Immature natural killer cell (primary cell): Measurements from ENCODE around the gene THEM4. TPM values are rescaled to one million over a fixed set of nuclear protein-coding genes. Genes with fewer than 3 reads are reported as not detected.

ENCODE experiments used
- DNase-seq, 3 donors: peaks; one replicate each; pipeline ENCODE4 v3.0.0; 2022; ENCODE audit warnings: mixed read lengths in 1 of 3
- H3K27ac Mint-ChIP-seq, 6 donors: one replicate each; pipeline ENCODE4 v1.8.0; 2020; ENCODE audit warnings: mixed read lengths in 6 of 6, mild to moderate bottlenecking in 5 of 6, inconsistent platforms in 4 of 6, moderate library complexity in 3 of 6
- H3K27me3 Mint-ChIP-seq, 3 donors: one replicate each; pipeline ENCODE4 v1.8.0; 2020 to 2021; ENCODE audit warnings: low read depth in 3 of 3, mild to moderate bottlenecking in 3 of 3, mixed read lengths in 3 of 3, moderate library complexity in 3 of 3, inconsistent platforms in 1 of 3
- H3K36me3 Mint-ChIP-seq, 3 donors: one replicate each; pipeline ENCODE4 v1.8.0; 2020; ENCODE audit warnings: mixed read lengths in 3 of 3, inconsistent platforms in 2 of 3, mild to moderate bottlenecking in 2 of 3
- H3K4me1 Mint-ChIP-seq, 2 donors: one replicate each; pipeline ENCODE4 v1.8.0; 2020; ENCODE audit warnings: inconsistent platforms in 2 of 2, mild to moderate bottlenecking in 2 of 2, mixed read lengths in 2 of 2, moderate library complexity in 1 of 2
- H3K4me3 Mint-ChIP-seq, 5 donors: one replicate each; pipeline ENCODE4 v1.8.0; 2020; ENCODE audit warnings: mild to moderate bottlenecking in 5 of 5, mixed read lengths in 5 of 5, inconsistent platforms in 3 of 5, moderate library complexity in 3 of 5
- H3K9me3 Mint-ChIP-seq, 6 donors: one replicate each; pipeline ENCODE4 v1.8.0; 2020; ENCODE audit warnings: mild to moderate bottlenecking in 6 of 6, mixed read lengths in 6 of 6, inconsistent platforms in 4 of 6, moderate library complexity in 3 of 6
- polyA plus RNA-seq, 3 donors: library from polyadenylated mRNA; unstranded; fragments of 300-500 nt; fragmentation: Illumina TruSeq; gene quantifications; one replicate each; pipeline ENCODE4 v1.2.3, GENCODE V29; 2021

The THEM4 gene
- polyA plus RNA-seq, 3 donors from 2014 or later = 29.9 to 38.1 (median 36.7) TPM

DNA sequence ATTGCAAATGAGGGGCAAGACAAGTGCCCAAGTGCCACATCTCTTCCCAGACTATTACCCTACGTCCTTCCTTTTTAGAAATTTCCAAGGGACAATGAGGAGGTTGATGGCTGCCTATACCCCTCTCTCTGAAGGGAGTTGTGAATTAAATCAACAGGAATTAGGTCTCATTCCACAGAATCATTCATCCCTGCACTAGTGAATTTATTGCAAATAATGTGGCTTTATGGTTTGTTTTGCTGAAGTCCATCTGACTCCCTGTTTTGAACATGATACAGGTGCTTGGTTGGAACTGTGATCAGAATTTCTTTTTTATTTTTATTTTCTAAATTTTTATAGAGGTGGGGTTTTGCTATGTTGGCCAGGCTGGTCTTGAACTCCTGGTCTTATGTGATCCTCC is 34.3 kb upstream of the THEM4 start:
- Mint-ChIP-seq H3K27ac (peak overlapping the region in 3 of 6 donors; percentile 72 to 90 (median 83)), H3K36me3 (no peaks in the 10 kb centered on the region), H3K4me3 (no peak overlapping the region), H3K27me3 (peaks cover 4 to 10% (median 6%) of the 10 kb centered on the region in 3 donors), H3K4me1 (peaks cover 29 to 30% of the 10 kb centered on the region in 2 donors), H3K9me3 (no peaks in the 10 kb centered on the region)
- DNase-seq = no peak

DNA sequence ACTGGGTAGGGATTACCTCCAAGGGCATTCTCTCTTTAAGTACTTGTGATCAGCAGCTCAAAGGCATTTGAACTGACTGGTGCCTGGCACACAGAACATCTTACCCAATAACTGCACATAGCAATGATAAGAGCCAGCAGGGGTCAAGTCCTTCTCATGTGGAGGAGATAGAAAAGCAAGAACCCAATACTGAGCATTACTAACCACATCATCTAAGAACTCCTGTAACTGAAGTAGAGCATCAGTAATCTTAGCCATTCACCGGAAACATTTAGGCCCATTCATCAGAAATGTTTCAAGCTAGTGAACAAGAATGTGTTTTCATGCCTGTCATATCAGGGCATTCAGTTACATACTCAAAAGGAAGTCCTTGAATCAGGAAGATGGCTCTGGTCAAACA is 33.6 kb upstream of the THEM4 start:
- H3K36me3 Mint-ChIP-seq = no peaks in the 10 kb centered on the region
- H3K27me3 Mint-ChIP-seq = peaks cover 4 to 10% (median 6%) of the 10 kb centered on the region in 3 donors
- H3K9me3 Mint-ChIP-seq = no peaks in the 10 kb centered on the region
- no peak overlapping the region for H3K4me3 Mint-ChIP-seq
- DNase-seq = no peak
- peak overlapping the region in 2 of 6 donors; percentile 7 to 31 for H3K27ac Mint-ChIP-seq
- H3K4me1 Mint-ChIP-seq = peaks cover 29 to 30% of the 10 kb centered on the region in 2 donors

- no peaks in the 10 kb centered on the region for H3K9me3 Mint-ChIP-seq
- no peak overlapping the region for H3K4me3 Mint-ChIP-seq
- DNase-seq = no peak
- peak overlapping the region in 1 of 6 donors; percentile 58 for H3K27ac Mint-ChIP-seq
- H3K36me3 Mint-ChIP-seq = no peaks in the 10 kb centered on the region
- H3K27me3 Mint-ChIP-seq = peaks cover 3 to 8% (median 4%) of the 10 kb centered on the region in 3 donors
- H3K4me1 Mint-ChIP-seq = peaks cover 15 to 16% of the 10 kb centered on the region in 2 donors
Measured at GRCh38 chr1:151940541-151940940, 31.2 kb upstream of the THEM4 start.

DNA sequence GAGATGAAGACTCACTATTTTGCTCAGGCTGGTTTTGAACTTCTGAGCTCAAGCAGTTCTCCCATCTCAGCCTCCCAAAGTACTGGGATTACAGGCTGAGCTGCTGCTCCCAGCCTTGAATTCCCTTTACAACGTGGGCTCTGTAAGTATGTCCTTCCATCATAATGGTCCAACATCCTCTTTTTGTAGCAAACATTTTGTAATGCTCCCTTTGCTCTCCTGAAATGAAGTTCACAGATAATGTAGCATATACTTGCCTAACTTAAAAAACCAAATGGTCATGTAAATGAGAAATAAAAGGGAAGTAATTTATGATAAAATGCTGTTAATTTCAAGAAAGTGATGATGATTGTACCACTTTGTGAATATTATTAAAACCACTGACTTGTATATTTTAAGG is 30.5 kb upstream of the THEM4 start:
- no peaks in the 10 kb centered on the region for H3K36me3 Mint-ChIP-seq
- H3K27ac Mint-ChIP-seq = no peak overlapping the region
- no peaks in the 10 kb centered on the region for H3K9me3 Mint-ChIP-seq
- no peak for DNase-seq
- H3K27me3 Mint-ChIP-seq = peaks cover 0 to 8% (median 4%) of the 10 kb centered on the region in 3 donors
- no peak overlapping the region for H3K4me3 Mint-ChIP-seq
- H3K4me1 Mint-ChIP-seq = peaks cover 7 to 8% of the 10 kb centered on the region in 2 donors

- Mint-ChIP-seq H3K9me3 (peaks cover 0 to under 1% (median 0%) of the 10 kb centered on the region in 6 donors), H3K4me3 (no peak overlapping the region), H3K27ac (no peak overlapping the region), H3K4me1 (peaks cover under 1 to 2% of the 10 kb centered on the region in 2 donors), H3K27me3 (peaks cover 0 to 8% (median 4%) of the 10 kb centered on the region in 3 donors), H3K36me3 (no peaks in the 10 kb centered on the region)
- no peak for DNase-seq
Measured at GRCh38 chr1:151939141-151939540, 29.8 kb upstream of the THEM4 start.

DNA sequence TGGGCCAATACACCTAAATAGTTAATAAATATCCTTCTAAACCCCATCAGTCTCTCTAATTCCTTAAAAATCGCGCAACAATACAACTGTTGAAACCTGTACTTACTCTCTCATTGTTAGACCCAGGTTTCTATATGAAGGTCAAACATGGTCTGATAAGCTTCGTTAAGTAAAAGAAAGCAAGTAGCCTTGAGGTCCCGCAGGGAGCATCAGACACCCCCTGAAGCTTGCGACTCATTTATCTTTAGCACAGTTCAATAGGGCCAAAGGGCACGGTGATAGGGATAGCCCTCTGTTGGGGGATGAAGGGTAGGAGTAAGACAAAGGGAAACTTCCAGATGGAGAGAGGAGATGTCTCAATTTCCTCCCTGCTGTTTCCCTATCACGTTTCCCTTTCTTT is 27.3 kb upstream of the THEM4 start:
- Mint-ChIP-seq H3K27me3 (peaks cover 0 to 9% (median 4%) of the 10 kb centered on the region in 3 donors), H3K27ac (no peak overlapping the region), H3K9me3 (peaks cover 0 to 2% (median 0%) of the 10 kb centered on the region in 6 donors), H3K4me1 (no peaks in the 10 kb centered on the region), H3K36me3 (no peaks in the 10 kb centered on the region), H3K4me3 (no peak overlapping the region)
- DNase-seq = no peak

DNA sequence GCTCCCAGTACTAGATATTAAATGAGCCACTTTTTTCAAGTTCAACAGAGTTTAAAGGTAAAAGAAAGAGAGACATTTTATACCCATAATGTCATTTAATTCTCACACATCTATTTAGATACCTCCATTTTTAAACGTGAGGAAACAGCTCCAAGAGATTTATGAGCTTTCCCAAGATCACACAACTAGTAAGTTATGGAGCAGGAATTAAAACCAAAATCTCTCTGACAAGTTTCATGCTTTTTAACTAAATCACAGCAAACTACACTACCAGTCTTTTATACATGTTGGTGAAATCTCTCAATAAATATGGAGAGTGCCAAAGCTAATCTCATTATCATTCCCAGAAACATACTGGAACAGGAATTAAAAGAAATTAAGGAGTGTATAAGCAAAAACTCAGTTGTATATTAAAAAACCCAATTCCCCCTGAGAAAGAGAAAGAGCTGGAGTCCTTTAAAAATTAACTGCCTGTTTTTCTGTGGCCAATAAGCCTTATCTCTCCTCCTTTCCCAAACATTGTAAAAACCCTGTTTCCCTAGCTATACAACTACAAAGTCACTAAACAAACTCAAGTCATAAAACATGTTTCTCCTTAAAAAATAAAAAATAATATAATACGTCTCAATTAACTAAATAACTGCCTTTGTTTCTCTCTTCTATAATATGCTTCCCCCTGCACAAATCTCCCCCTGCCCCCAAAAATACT is 26.7 kb upstream of the THEM4 start:
- Mint-ChIP-seq H3K4me1 (no peaks in the 10 kb centered on the region), H3K36me3 (no peaks in the 10 kb centered on the region)

DNA sequence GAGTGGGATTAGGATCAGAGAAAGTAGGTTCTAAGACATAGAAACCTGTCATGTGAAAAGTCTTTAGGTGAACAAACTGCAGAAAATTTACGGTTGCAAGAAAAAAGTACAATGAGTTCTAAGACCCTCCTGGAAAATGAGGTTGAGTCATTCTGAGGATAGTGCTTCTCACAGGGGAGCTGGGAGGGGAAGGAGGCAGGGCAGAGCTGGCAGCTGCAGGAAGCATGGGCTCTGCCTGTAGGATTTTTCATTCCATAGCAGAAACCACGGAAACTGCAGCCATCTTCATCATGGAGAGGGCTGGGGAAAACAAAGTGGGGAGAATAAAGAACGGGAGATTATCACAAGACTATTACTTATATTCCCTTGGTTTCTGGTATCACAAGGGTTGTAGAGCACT is 25.8 kb upstream of the THEM4 start:
- H3K36me3 Mint-ChIP-seq = no peaks in the 10 kb centered on the region
- H3K27ac Mint-ChIP-seq = no peak overlapping the region
- no peak overlapping the region for H3K4me3 Mint-ChIP-seq
- no peak for DNase-seq
- peaks cover 0 to 2% (median 0%) of the 10 kb centered on the region in 6 donors for H3K9me3 Mint-ChIP-seq
- H3K4me1 Mint-ChIP-seq = no peaks in the 10 kb centered on the region
- H3K27me3 Mint-ChIP-seq = peaks cover 0 to 2% (median 0%) of the 10 kb centered on the region in 3 donors

More for the DNA sequence above, 26.7 kb upstream of the THEM4 start:
- H3K27ac Mint-ChIP-seq = no peak overlapping the region
- no peak overlapping the region for H3K4me3 Mint-ChIP-seq
- DNase-seq = no peak
- H3K9me3 Mint-ChIP-seq = peaks cover 0 to 2% (median 0%) of the 10 kb centered on the region in 6 donors
- peaks cover 0 to 4% (median 3%) of the 10 kb centered on the region in 3 donors for H3K27me3 Mint-ChIP-seq

GRCh38 chr1:151934048-151934493 is 24.8 kb upstream of the THEM4 start:
- DNase-seq = peak; percentile 52 to 66 (median 59)
- H3K27ac Mint-ChIP-seq = peak overlapping the region in 1 of 6 donors; percentile 50
- no peak overlapping the region for H3K4me3 Mint-ChIP-seq
- H3K27me3 Mint-ChIP-seq = peaks cover 0 to 2% (median 0%) of the 10 kb centered on the region in 3 donors
- no peaks in the 10 kb centered on the region for H3K4me1 Mint-ChIP-seq
- H3K9me3 Mint-ChIP-seq = peaks cover 0 to 2% (median 0%) of the 10 kb centered on the region in 6 donors
- no peaks in the 10 kb centered on the region for H3K36me3 Mint-ChIP-seq

- Mint-ChIP-seq H3K36me3 (no peaks in the 10 kb centered on the region), H3K4me1 (no peaks in the 10 kb centered on the region), H3K27me3 (peaks cover 0 to 8% (median 3%) of the 10 kb centered on the region in 3 donors), H3K4me3 (no peak overlapping the region), H3K9me3 (no peaks in the 10 kb centered on the region), H3K27ac (peak overlapping the region in 1 of 6 donors; percentile 2)
- no peak for DNase-seq
Measured at GRCh38 chr1:151924691-151925587, 15.6 kb upstream of the THEM4 start.

- H3K36me3 Mint-ChIP-seq = no peaks in the 10 kb centered on the region
- no peak overlapping the region for H3K4me3 Mint-ChIP-seq
- DNase-seq = no peak
- peaks cover 0 to 8% (median 6%) of the 10 kb centered on the region in 3 donors for H3K27me3 Mint-ChIP-seq
- H3K4me1 Mint-ChIP-seq = no peaks in the 10 kb centered on the region
- H3K27ac Mint-ChIP-seq = no peak overlapping the region
- H3K9me3 Mint-ChIP-seq = no peaks in the 10 kb centered on the region
Measured at GRCh38 chr1:151923422-151923821, 14.1 kb upstream of the THEM4 start.

GRCh38 chr1:151920149-151920548 is 10.8 kb upstream of the THEM4 start:
- H3K9me3 Mint-ChIP-seq = no peaks in the 10 kb centered on the region
- no peak overlapping the region for H3K27ac Mint-ChIP-seq
- no peak overlapping the region for H3K4me3 Mint-ChIP-seq
- no peaks in the 10 kb centered on the region for H3K4me1 Mint-ChIP-seq
- H3K36me3 Mint-ChIP-seq = no peaks in the 10 kb centered on the region
- peaks cover 0 to 8% (median 4%) of the 10 kb centered on the region in 3 donors for H3K27me3 Mint-ChIP-seq
- no peak for DNase-seq

DNA sequence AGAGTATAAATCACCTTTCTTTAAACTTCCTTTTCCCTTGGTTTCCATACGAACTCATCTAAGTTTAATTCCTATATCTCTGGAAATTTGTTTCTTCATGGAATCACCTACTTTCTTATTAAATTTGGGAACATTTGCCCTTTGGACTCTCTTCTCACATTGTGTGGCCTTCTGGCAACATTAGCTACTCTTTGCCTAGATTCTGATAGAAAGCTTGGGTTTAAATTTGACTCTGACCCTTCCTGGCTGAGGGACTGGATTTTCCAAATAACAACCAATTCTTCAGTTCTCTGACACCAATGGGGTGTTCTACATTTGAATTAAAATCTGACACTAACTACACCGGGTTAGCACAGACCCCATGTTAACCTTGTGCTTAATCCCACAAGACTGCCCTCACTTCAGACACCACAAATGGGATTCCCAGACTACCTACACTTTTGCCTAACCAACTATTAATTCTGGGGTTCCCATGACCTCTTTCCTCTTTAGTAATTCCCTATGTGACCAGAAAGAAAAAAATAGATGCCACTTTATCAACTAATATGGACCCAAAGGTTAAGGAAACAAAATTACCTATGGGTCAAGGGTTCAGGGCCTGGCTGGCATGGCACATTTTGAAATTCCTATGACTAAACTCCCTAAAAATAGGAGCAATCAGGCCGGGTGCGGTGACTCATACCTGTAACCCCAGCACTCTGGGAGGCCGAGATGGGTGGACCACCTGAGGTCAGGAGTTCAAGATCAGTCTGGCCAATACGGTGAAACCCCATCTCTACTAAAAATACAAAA is 9.7 kb upstream of the THEM4 start:
- Mint-ChIP-seq H3K4me3 (no peak overlapping the region), H3K27me3 (peaks cover 0 to 8% (median 3%) of the 10 kb centered on the region in 3 donors), H3K27ac (peak overlapping the region in 1 of 6 donors; percentile 15)

More for the DNA sequence above, 9.7 kb upstream of the THEM4 start:
- H3K4me1 Mint-ChIP-seq = no peaks in the 10 kb centered on the region
- no peak for DNase-seq
- H3K36me3 Mint-ChIP-seq = no peaks in the 10 kb centered on the region
- H3K9me3 Mint-ChIP-seq = no peaks in the 10 kb centered on the region
